Measurements from ENCODE around the gene OR56A1. TPM values are rescaled to one million over a fixed set of nuclear protein-coding genes. Genes with fewer than 3 reads are reported as not detected.
"Not testable (repeated sequence)": the region's sequence is repeated elsewhere in the genome, so short reads cannot be mapped to it uniquely, and the experiment has no call there.

OR56A1 gene
- total and polyA plus RNA-seq, 2 donors (not counting 1 experiment from before 2014, with no cell fraction given) = not detected

DNA sequence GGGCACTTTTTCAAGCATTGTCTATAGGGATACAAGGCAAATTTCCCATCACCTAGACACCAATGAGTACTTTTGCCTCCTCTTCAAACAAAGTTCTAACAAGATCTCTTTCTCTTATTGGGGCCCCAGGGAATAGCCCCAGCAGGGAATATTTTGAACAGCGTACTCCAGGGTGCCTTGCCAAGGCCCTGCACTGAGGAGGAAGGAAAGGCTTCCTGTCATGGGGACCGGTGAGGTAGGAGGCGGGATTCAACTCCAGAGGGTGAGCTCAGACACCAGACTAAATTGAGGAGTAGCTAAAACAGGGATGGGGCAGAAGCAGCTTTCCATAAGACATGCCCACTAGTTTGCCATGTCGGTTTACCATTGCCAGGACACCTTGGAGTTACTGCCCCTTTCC is 48.9 kb upstream of the OR56A1 start:
- Histone ChIP-seq H3K9me3 (ENCODE audit: control extremely low read depth in 1 of 3, control insufficient read depth in 2 of 3, insufficient read depth in 1 of 3, low read length in 2 of 3) (no peaks in the 10 kb centered on the region), H3K4me2 (replicated peaks; ENCODE audit: low read depth, low read length, poor library complexity, severe bottlenecking) (no peak overlapping the region), H3K27ac (ENCODE audit: low read length in 2 of 2) (no peak overlapping the region), H3K9ac (ENCODE audit: low read length) (no peak overlapping the region), H3K27me3 (replicated peaks in 1 of 4; ENCODE audit: control extremely low read depth in 1 of 4, control insufficient read depth in 3 of 4, insufficient read depth in 4 of 4, low read length in 3 of 4) (peaks cover 0 to 4% (median 0%) of the 10 kb centered on the region in 4 experiments), H3K4me1 (ENCODE audit: control insufficient read depth in 2 of 2, insufficient read depth in 2 of 2, low read length in 2 of 2) (no peaks in the 10 kb centered on the region), H3K36me3 (replicated peaks in 1 of 2; ENCODE audit: control extremely low read depth in 1 of 2, control insufficient read depth in 1 of 2, extremely low read depth in 1 of 2, insufficient read depth in 2 of 2, low read length in 1 of 2) (no peaks in the 10 kb centered on the region), H2AFZ (ENCODE audit: insufficient read depth, low read depth, low read length, poor library complexity, severe bottlenecking) (no peak overlapping the region), H3K4me3 (ENCODE audit: control extremely low read depth in 1 of 5, extremely low read depth in 1 of 5, insufficient read depth in 1 of 5, low read depth in 2 of 5, low read length in 4 of 5) (no peak overlapping the region), H4K20me1 (ENCODE audit: control insufficient read depth, insufficient read depth, low read length, poor library complexity, severe bottlenecking) (no peaks in the 10 kb centered on the region), H3K79me2 (ENCODE audit: control insufficient read depth, insufficient read depth, low read length) (no peaks in the 10 kb centered on the region)
- TF ChIP-seq, protein P1, sequence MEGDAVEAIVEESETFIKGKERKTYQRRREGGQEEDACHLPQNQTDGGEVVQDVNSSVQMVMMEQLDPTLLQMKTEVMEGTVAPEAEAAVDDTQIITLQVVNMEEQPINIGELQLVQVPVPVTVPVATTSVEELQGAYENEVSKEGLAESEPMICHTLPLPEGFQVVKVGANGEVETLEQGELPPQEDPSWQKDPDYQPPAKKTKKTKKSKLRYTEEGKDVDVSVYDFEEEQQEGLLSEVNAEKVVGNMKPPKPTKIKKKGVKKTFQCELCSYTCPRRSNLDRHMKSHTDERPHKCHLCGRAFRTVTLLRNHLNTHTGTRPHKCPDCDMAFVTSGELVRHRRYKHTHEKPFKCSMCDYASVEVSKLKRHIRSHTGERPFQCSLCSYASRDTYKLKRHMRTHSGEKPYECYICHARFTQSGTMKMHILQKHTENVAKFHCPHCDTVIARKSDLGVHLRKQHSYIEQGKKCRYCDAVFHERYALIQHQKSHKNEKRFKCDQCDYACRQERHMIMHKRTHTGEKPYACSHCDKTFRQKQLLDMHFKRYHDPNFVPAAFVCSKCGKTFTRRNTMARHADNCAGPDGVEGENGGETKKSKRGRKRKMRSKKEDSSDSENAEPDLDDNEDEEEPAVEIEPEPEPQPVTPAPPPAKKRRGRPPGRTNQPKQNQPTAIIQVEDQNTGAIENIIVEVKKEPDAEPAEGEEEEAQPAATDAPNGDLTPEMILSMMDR (IDR thresholded peaks at IDR 0.05) = no peak
- no peak for TF ChIP-seq EZH2 (IDR thresholded peaks at IDR 0.05; ENCODE audit: borderline replicate concordance, insufficient read depth, low read depth, low read length, poor library complexity, severe bottlenecking)
- POLR2A ChIA-PET = no interaction called here
- peaks cover 22% of the 10 kb centered on the region for H3K9me3 Mint-ChIP-seq (ENCODE audit: insufficient read depth)
- CTCF ChIA-PET = no interaction called here
- H3K27me3 Mint-ChIP-seq = peaks cover 4% of the 10 kb centered on the region
- no peaks in the 10 kb centered on the region for H3K4me1 Mint-ChIP-seq
- DNase-seq (no peak), ATAC-seq (ENCODE audit: low read depth) (no peak)
- H3K4me3 Mint-ChIP-seq = no peak overlapping the region
- WGBS (ENCODE audit: insufficient coverage) = 52% methylated on average over 3 of the region's 4 CpGs
- H3K27ac Mint-ChIP-seq = no peak overlapping the region
- intact Hi-C loops (cut with micrococcal nuclease) = no loop called here

DNA sequence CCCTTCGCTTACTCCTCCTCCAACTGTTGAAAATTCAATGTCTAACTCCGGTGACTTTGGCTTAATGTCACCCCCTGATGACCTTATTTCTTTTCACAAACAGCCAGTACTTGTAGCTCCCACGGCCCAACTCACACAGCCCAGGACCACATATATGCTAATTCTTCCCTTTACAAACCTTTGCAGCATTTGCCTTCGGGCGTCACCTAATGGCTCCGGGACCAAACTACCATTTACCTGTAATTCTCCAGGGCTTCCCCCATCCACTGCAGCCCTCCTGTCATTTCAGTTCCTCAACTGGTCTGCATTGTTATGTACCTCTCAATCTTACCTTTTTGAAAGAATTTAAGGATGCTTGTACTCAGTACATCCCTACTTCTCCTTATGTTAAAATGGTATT is 47.2 kb upstream of the OR56A1 start:
- Histone ChIP-seq H4K20me1 (ENCODE audit: control insufficient read depth, insufficient read depth, low read length, poor library complexity, severe bottlenecking) (no peaks in the 10 kb centered on the region), H3K4me1 (ENCODE audit: control insufficient read depth in 2 of 2, insufficient read depth in 2 of 2, low read length in 2 of 2) (no peaks in the 10 kb centered on the region), H3K27ac (ENCODE audit: low read length in 2 of 2) (no peak overlapping the region), H3K27me3 (replicated peaks in 1 of 4; ENCODE audit: control extremely low read depth in 1 of 4, control insufficient read depth in 3 of 4, insufficient read depth in 4 of 4, low read length in 3 of 4) (peaks cover 0 to 4% (median 0%) of the 10 kb centered on the region in 4 experiments), H3K4me2 (replicated peaks; ENCODE audit: low read depth, low read length, poor library complexity, severe bottlenecking) (no peak overlapping the region), H2AFZ (ENCODE audit: insufficient read depth, low read depth, low read length, poor library complexity, severe bottlenecking) (no peak overlapping the region), H3K4me3 (ENCODE audit: control extremely low read depth in 1 of 5, extremely low read depth in 1 of 5, insufficient read depth in 1 of 5, low read depth in 2 of 5, low read length in 4 of 5) (no peak overlapping the region), H3K9me3 (ENCODE audit: control extremely low read depth in 1 of 3, control insufficient read depth in 2 of 3, insufficient read depth in 1 of 3, low read length in 2 of 3) (no peaks in the 10 kb centered on the region), H3K9ac (ENCODE audit: low read length) (no peak overlapping the region), H3K79me2 (ENCODE audit: control insufficient read depth, insufficient read depth, low read length) (no peaks in the 10 kb centered on the region), H3K36me3 (replicated peaks in 1 of 2; ENCODE audit: control extremely low read depth in 1 of 2, control insufficient read depth in 1 of 2, extremely low read depth in 1 of 2, insufficient read depth in 2 of 2, low read length in 1 of 2) (no peaks in the 10 kb centered on the region)
- ATAC-seq (ENCODE audit: low read depth) (no peak), DNase-seq (no peak)
- no peak overlapping the region for H3K27ac Mint-ChIP-seq
- intact Hi-C loops (cut with micrococcal nuclease) = no loop called here
- TF ChIP-seq EZH2 (IDR thresholded peaks at IDR 0.05; ENCODE audit: borderline replicate concordance, insufficient read depth, low read depth, low read length, poor library complexity, severe bottlenecking) = no peak
- TF ChIP-seq, protein P1 (IDR thresholded peaks at IDR 0.05) = no peak
- ChIA-PET POLR2A (no interaction called here), CTCF (no interaction called here)
- H3K4me1 Mint-ChIP-seq = no peaks in the 10 kb centered on the region
- H3K4me3 Mint-ChIP-seq = no peak overlapping the region
- peaks cover 17% of the 10 kb centered on the region for H3K9me3 Mint-ChIP-seq (ENCODE audit: insufficient read depth)
- WGBS (ENCODE audit: insufficient coverage) = 97% methylated on average over 6 of the region's 6 CpGs
- peaks cover 4% of the 10 kb centered on the region for H3K27me3 Mint-ChIP-seq

DNA sequence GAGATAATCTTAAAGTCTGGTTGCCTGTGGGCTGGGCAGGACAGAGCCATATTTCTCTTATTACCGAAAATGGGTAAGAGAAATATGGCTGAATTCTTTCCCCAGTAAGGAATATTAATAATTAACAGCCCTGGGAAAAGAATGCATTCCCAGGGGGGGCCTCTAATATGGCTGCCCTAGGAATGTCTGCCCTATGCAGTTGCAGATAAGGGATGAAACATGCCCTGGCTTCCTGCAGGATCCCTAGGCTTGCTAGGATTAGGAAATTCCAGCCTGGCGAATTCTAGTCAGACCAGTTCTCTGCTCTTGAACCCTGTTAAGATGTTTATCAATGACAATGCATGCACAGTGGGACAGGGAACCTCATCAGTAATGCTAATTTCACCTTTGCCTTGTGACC is 45.9 kb upstream of the OR56A1 start:
- peaks cover 13% of the 10 kb centered on the region for H3K9me3 Mint-ChIP-seq (ENCODE audit: insufficient read depth)
- H4K20me1 ChIP-seq (ENCODE audit: control insufficient read depth, insufficient read depth, low read length, poor library complexity, severe bottlenecking); H3K4me1 ChIP-seq (ENCODE audit: control insufficient read depth in 2 of 2, insufficient read depth in 2 of 2, low read length in 2 of 2); H3K36me3 ChIP-seq (replicated peaks in 1 of 2; ENCODE audit: control extremely low read depth in 1 of 2, control insufficient read depth in 1 of 2, extremely low read depth in 1 of 2, insufficient read depth in 2 of 2, low read length in 1 of 2); H3K27me3 Mint-ChIP-seq; H3K9me3 ChIP-seq (ENCODE audit: control extremely low read depth in 1 of 3, control insufficient read depth in 2 of 3, insufficient read depth in 1 of 3, low read length in 2 of 3); H3K4me3 Mint-ChIP-seq; ATAC-seq (ENCODE audit: low read depth); H3K27ac ChIP-seq (ENCODE audit: low read length in 2 of 2); H3K9ac ChIP-seq (ENCODE audit: low read length); DNase-seq; H3K79me2 ChIP-seq (ENCODE audit: control insufficient read depth, insufficient read depth, low read length); H3K4me1 Mint-ChIP-seq; intact Hi-C loops (cut with micrococcal nuclease); H3K4me3 ChIP-seq (ENCODE audit: control extremely low read depth in 1 of 5, extremely low read depth in 1 of 5, insufficient read depth in 1 of 5, low read depth in 2 of 5, low read length in 4 of 5); H3K27ac Mint-ChIP-seq; H3K4me2 ChIP-seq (replicated peaks; ENCODE audit: low read depth, low read length, poor library complexity, severe bottlenecking); H3K27me3 ChIP-seq (replicated peaks in 1 of 4; ENCODE audit: control extremely low read depth in 1 of 4, control insufficient read depth in 3 of 4, insufficient read depth in 4 of 4, low read length in 3 of 4); CTCF ChIA-PET; POLR2A ChIA-PET; H2AFZ ChIP-seq (ENCODE audit: insufficient read depth, low read depth, low read length, poor library complexity, severe bottlenecking): not testable (repeated sequence)
- 83% methylated on average over 1 of the region's 2 CpGs for WGBS (ENCODE audit: insufficient coverage)
